Astrocyte of the cerebellum (primary cell): ENCODE measurements around the gene DYRK3.

Experiments used
- DNase-seq: peaks from one replicate; pipeline ENCODE4 v3.0.0-alpha.2; 2011; ENCODE audit warnings: low read depth
- H3K4me3 ChIP-seq: 2 replicates; pipeline ENCODE4 v1.5.1; 2011; ENCODE audit warnings: mild to moderate bottlenecking, low read depth, low read length, moderate library complexity
- CTCF ChIP-seq: IDR thresholded peaks from 2 replicates; pipeline ENCODE4 v1.5.1; 2012; ENCODE audit warnings: low read length, low read depth, moderate library complexity, mild to moderate bottlenecking; ENCODE audit errors: missing control alignments
- in situ Hi-C: cut with HindIII; loops from 2 replicates; pipeline ENCODE4 v1.10.0; 2017; ENCODE audit warnings: low sequenced_read_pairs

The DYRK3 gene

GRCh38 chr1:206628916-206629315, 6.4 kb upstream of the DYRK3 start:
- DNase-seq = no peak
- in situ Hi-C loops = no loop called here
- no peak overlapping the region for H3K4me3 ChIP-seq
- no peak for TF ChIP-seq CTCF

GRCh38 chr1:206631085-206631509, 4.2 kb upstream of the DYRK3 start:
- peak; percentile 78 for DNase-seq
- TF ChIP-seq CTCF = peak; percentile 66

GRCh38 chr1:206633708-206634121, 1.6 kb upstream of the DYRK3 start:
- TF ChIP-seq CTCF = no peak
- H3K4me3 ChIP-seq = no peak overlapping the region
- in situ Hi-C loops = loop anchor here (5.0 kb wide), 2 partner anchors 74 to 284 kb away; no protein-coding TSS in a partner anchor
- peak; percentile 42 for DNase-seq

More at GRCh38 chr1:206631085-206631509, 4.2 kb upstream of the DYRK3 start:
- H3K4me3 ChIP-seq = no peak overlapping the region
- in situ Hi-C loops = loop anchor here (5.0 kb wide), 2 partner anchors 76 to 286 kb away; no protein-coding TSS in a partner anchor

GRCh38 chr1:206634365-206635079, 814 bp upstream of the DYRK3 start:
- H3K4me3 ChIP-seq = peak overlapping the region; percentile 85
- DNase-seq = peak; percentile 75
- peak; percentile 81 for TF ChIP-seq CTCF

GRCh38 chr1:206635978-206636345, 626 bp downstream of the DYRK3 start:
- peak overlapping the region; percentile 85 for H3K4me3 ChIP-seq
- in situ Hi-C loops = no loop called here
- no peak for DNase-seq

More at GRCh38 chr1:206634365-206635079, 814 bp upstream of the DYRK3 start:
- in situ Hi-C loops = loop anchor here (5.0 kb wide), 2 partner anchors 73 to 283 kb away; no protein-coding TSS in a partner anchor

GRCh38 chr1:206636671-206637070, 1.3 kb downstream of the DYRK3 start:
- TF ChIP-seq CTCF = no peak
- in situ Hi-C loops = no loop called here
- no peak for DNase-seq
- H3K4me3 ChIP-seq = peak overlapping the region; percentile 4

More at GRCh38 chr1:206635978-206636345, 626 bp downstream of the DYRK3 start:
- TF ChIP-seq CTCF = no peak
